IMR-90 (cell line): ENCODE data around the gene RGS14. TPM values are rescaled to one million over a fixed set of nuclear protein-coding genes. Genes with fewer than 3 reads are reported as not detected.

Source experiments
- ATAC-seq: fragments of 200-7000 bp; cut with Tn5 transposase; 2 replicates; pipeline ENCODE4 v1.9.1; 2020; ENCODE audit warnings: low read depth, mild to moderate bottlenecking, moderate library complexity
- BruUV-seq: library from RNA; stranded (reverse); fragments of 400-500 nt; replicated peaks from 2 replicates; lab custom pipeline; 2021; lab: Mats Ljungman, UMichigan
- CTCF ChIA-PET: fragments of 300-600 bp; formaldehyde crosslinking; extraction: SDS; loops from one replicate; lab custom pipeline; 2021; ENCODE audit warnings: antibody characterized with exemption; lab: Yijun Ruan, JAX
- POLR2A ChIA-PET: fragments of 300-600 bp; sonication (Branson Sonifier 250); formaldehyde crosslinking; loops from one replicate; lab custom pipeline; 2022; ENCODE audit warnings: antibody characterized with exemption; ENCODE audit not compliant: unreplicated experiment; lab: Charles Lee
- DNase-seq: peaks from one replicate; pipeline ENCODE4 v3.0.0; 2013
- H2AFZ ChIP-seq: replicated peaks from 2 replicates; pipeline ENCODE3; 2013; ENCODE audit warnings: low read length, mild to moderate bottlenecking; ENCODE audit not compliant: poor library complexity
- H2AK5ac ChIP-seq: 2 replicates; pipeline ENCODE4 v1.6.1; 2013; ENCODE audit warnings: low read depth, low read length, inconsistent platforms
- H2AK9ac ChIP-seq: replicated peaks from 2 replicates; pipeline ENCODE3; 2013; ENCODE audit warnings: mild to moderate bottlenecking, low read depth, low read length, moderate library complexity; ENCODE audit not compliant: poor library complexity
- H2BK120ac ChIP-seq: 2 replicates; pipeline ENCODE4 v1.6.1; 2013; ENCODE audit warnings: low read depth, low read length, inconsistent platforms
- H2BK15ac ChIP-seq: 3 replicates; pipeline ENCODE4 v1.6.1; 2013; ENCODE audit warnings: low read depth, low read length, inconsistent platforms
- H2BK20ac ChIP-seq: 2 replicates; pipeline ENCODE4 v1.6.1; 2013; ENCODE audit warnings: low read depth, mild to moderate bottlenecking, inconsistent platforms, low read length, moderate library complexity
- H2BK5ac ChIP-seq: 2 replicates; pipeline ENCODE4 v1.6.1; 2013; ENCODE audit warnings: mild to moderate bottlenecking, low read depth, low read length, inconsistent platforms; ENCODE audit not compliant: poor library complexity, severe bottlenecking
- H3K14ac ChIP-seq: replicated peaks from 2 replicates; pipeline ENCODE4 v1.6.1; 2013; ENCODE audit warnings: low read depth, low read length, inconsistent platforms
- H3K18ac ChIP-seq: 2 replicates; pipeline ENCODE4 v1.6.1; 2013; ENCODE audit warnings: low read depth, low read length, control low read depth
- H3K23ac ChIP-seq: 2 replicates; pipeline ENCODE4 v1.6.1; 2013; ENCODE audit warnings: low read depth, low read length, inconsistent platforms
- H3K27ac ChIP-seq: 2 replicates; pipeline ENCODE4 v1.5.1; 2013; ENCODE audit warnings: mild to moderate bottlenecking, control low read depth, low read length; ENCODE audit not compliant: insufficient read depth
- H3K27me3 ChIP-seq: 2 replicates; pipeline ENCODE4 v1.6.1; 2013; ENCODE audit warnings: low read length; ENCODE audit not compliant: control insufficient read depth, insufficient read depth
- H3K36me3 ChIP-seq: 2 replicates; pipeline ENCODE4 v1.6.1; 2013; ENCODE audit warnings: low read length, mixed read lengths; ENCODE audit not compliant: control insufficient read depth, insufficient read depth
- H3K4ac ChIP-seq: 2 replicates; pipeline ENCODE4 v1.6.1; 2013; ENCODE audit warnings: low read depth, low read length, inconsistent platforms
- H3K4me1 ChIP-seq: 2 replicates; pipeline ENCODE4 v1.6.1; 2013; ENCODE audit warnings: low read length, mixed read lengths; ENCODE audit not compliant: control insufficient read depth, insufficient read depth
- H3K4me2 ChIP-seq: 2 replicates; pipeline ENCODE4 v1.6.1; 2013; ENCODE audit warnings: low read depth, mild to moderate bottlenecking, control low read depth, low read length, moderate library complexity
- H3K4me3 ChIP-seq: 2 replicates; pipeline ENCODE4 v1.5.1; 2013; ENCODE audit warnings: low read depth, mild to moderate bottlenecking, control low read depth, low read length, moderate library complexity; ENCODE audit not compliant: insufficient read depth
- H3K56ac ChIP-seq: 2 replicates; pipeline ENCODE4 v1.6.1; 2013; ENCODE audit warnings: low read length, inconsistent platforms; ENCODE audit not compliant: insufficient read depth; ENCODE audit errors: extremely low read depth
- H3K79me1 ChIP-seq, 2 experiments: 2 replicates each; pipeline ENCODE4 v1.6.1; 2013; ENCODE audit warnings: low read length in 2 of 2, inconsistent platforms in 1 of 2, low read depth in 1 of 2
- H3K9ac ChIP-seq: 2 replicates; pipeline ENCODE4 v1.6.1; 2013; ENCODE audit warnings: low read depth, low read length, control low read depth
- H3K9me1 ChIP-seq: 2 replicates; pipeline ENCODE4 v1.6.1; 2013; ENCODE audit warnings: low read length, inconsistent platforms; ENCODE audit not compliant: insufficient read depth
- H3K9me3 ChIP-seq: 2 replicates; pipeline ENCODE4 v1.6.1; 2013; ENCODE audit warnings: low read length; ENCODE audit not compliant: control insufficient read depth, insufficient read depth
- H4K20me1 ChIP-seq: 2 replicates; pipeline ENCODE4 v1.6.1; 2013; ENCODE audit warnings: low read length, inconsistent platforms; ENCODE audit not compliant: insufficient read depth
- H4K5ac ChIP-seq: 2 replicates; pipeline ENCODE4 v1.6.1; 2013; ENCODE audit warnings: mild to moderate bottlenecking, low read depth, low read length, control low read depth
- H4K8ac ChIP-seq, 2 experiments: 2 replicates each; pipeline ENCODE4 v1.6.1; 2013; ENCODE audit warnings: low read depth in 2 of 2, low read length in 2 of 2, control low read depth in 1 of 2, inconsistent platforms in 1 of 2
- H4K91ac ChIP-seq: 2 replicates; pipeline ENCODE4 v1.6.1; 2013; ENCODE audit warnings: low read depth, low read length, inconsistent platforms; ENCODE audit not compliant: insufficient read depth
- BHLHE40 ChIP-seq: fragments of 150-350 bp; IDR thresholded peaks from 2 replicates; pipeline ENCODE4 v1.6.1; 2016; ENCODE audit warnings: mild to moderate bottlenecking, low read depth, low read length
- CEBPB ChIP-seq: IDR thresholded peaks from 2 replicates; pipeline ENCODE4 v1.6.1; 2012; ENCODE audit warnings: low read depth, low read length, improper control_type of control experiment
- CHD1 ChIP-seq: IDR thresholded peaks from 2 replicates; pipeline ENCODE4 v1.6.1; 2012; ENCODE audit warnings: low read depth, low read length, improper control_type of control experiment
- CTCF ChIP-seq: conservative IDR thresholded peaks from 2 replicates; pipeline ENCODE4 v1.5.1; 2012; ENCODE audit warnings: mild to moderate bottlenecking, low read depth, low read length, improper control_type of control experiment
- ELK1 ChIP-seq: fragments of 150-350 bp; IDR thresholded peaks from 2 replicates; pipeline ENCODE4 v1.6.1; 2016; ENCODE audit warnings: low read depth, mild to moderate bottlenecking, low read length, moderate library complexity, borderline replicate concordance
- MAFK ChIP-seq: IDR thresholded peaks from 2 replicates; pipeline ENCODE4 v1.6.1; 2012; ENCODE audit warnings: low read depth, low read length, improper control_type of control experiment
- MXI1 ChIP-seq: IDR thresholded peaks from 2 replicates; pipeline ENCODE4 v1.6.1; 2012; ENCODE audit warnings: low read depth, mild to moderate bottlenecking, low read length, moderate library complexity, borderline replicate concordance
- NFE2L2 ChIP-seq: fragments of 150-350 bp; IDR thresholded peaks from 2 replicates; pipeline ENCODE4 v1.6.1; 2016; ENCODE audit warnings: low read depth, mild to moderate bottlenecking, low read length
- POLR2A ChIP-seq: IDR thresholded peaks from 2 replicates; pipeline ENCODE4 v1.6.1; 2012; ENCODE audit warnings: mild to moderate bottlenecking, low read depth, low read length
- RAD21 ChIP-seq: IDR thresholded peaks from 2 replicates; pipeline ENCODE4 v1.6.1; 2012; ENCODE audit warnings: low read length, improper control_type of control experiment
- RCOR1 ChIP-seq: IDR thresholded peaks from 2 replicates; pipeline ENCODE4 v1.6.1; 2012; ENCODE audit warnings: mild to moderate bottlenecking, low read length, improper control_type of control experiment; ENCODE audit not compliant: insufficient replicate concordance
- RFX5 ChIP-seq: IDR thresholded peaks from 2 replicates; pipeline ENCODE4 v1.8.0; 2012; ENCODE audit warnings: low read depth, mild to moderate bottlenecking, low read length, moderate library complexity
- SMC3 ChIP-seq: fragments of 150-350 bp; IDR thresholded peaks from 2 replicates; pipeline ENCODE4 v1.6.1; 2016; ENCODE audit warnings: low read depth, mild to moderate bottlenecking, antibody characterized with exemption, low read length, moderate library complexity
- USF2 ChIP-seq: fragments of 150-350 bp; IDR thresholded peaks from 2 replicates; pipeline ENCODE4 v1.6.1; 2017; ENCODE audit warnings: mild to moderate bottlenecking, antibody characterized with exemption, low read length, low read depth
- WGBS, 2 experiments: methylation state at CpG; one replicate each; pipeline versions ENCODE4 v1.1.5 to v1.1.7; 2013; ENCODE audit warnings: missing lambda C conversion rate in 2 of 2; ENCODE audit not compliant: insufficient read length in 1 of 2; ENCODE audit errors: extremely low coverage in 2 of 2; 5-methylcytosine and 5-hydroxymethylcytosine counted together
- dilution Hi-C: fragments of 300-500 bp; cut with HindIII; formaldehyde crosslinking; loops from one replicate; pipeline ENCODE4 v1.14.3; 2018; ENCODE audit warnings: low sequenced_read_pairs; ENCODE audit not compliant: unreplicated experiment
- in situ Hi-C: fragments of 300-500 bp; cut with MboI; formaldehyde crosslinking; loops from 3 replicates; pipeline ENCODE4 v1.14.3; 2019; ENCODE audit warnings: low sequenced_read_pairs, inconsistent platforms, mixed read lengths
- intact Hi-C: fragments of 100-400 bp; cut with micrococcal nuclease; formaldehyde crosslinking; loops from 2 replicates; pipeline ENCODE4 v1.10.0; 2022
- polyA plus RNA-seq, 3 experiments: library from polyadenylated mRNA; depleted of rRNA; stranded (reverse); fragments of >200 nt; gene quantifications; 2 replicates each; pipeline ENCODE4 v1.2.3, GENCODE V29; 2012; ENCODE audit warnings: low replicate concordance in 1 of 3
- total RNA-seq: library from RNA; depleted of rRNA; stranded (reverse); fragments of >200 nt; gene quantifications from 2 replicates; pipeline ENCODE4 v1.2.3, GENCODE V29; 2012

Gene RGS14
- total and polyA plus RNA-seq, 2 of the 4 experiments (the other 2 are of a cell fraction), result 1.1 to 6.5 TPM

GRCh38 chr5:177354256-177354655, 3.5 kb upstream of the RGS14 start:
- CTCF ChIA-PET, result interaction anchor here (1.2 kb wide), 1 partner anchor 121 kb away, joined by 10 read pairs; no protein-coding TSS in a partner anchor
- H2AK9ac ChIP-seq, result no peak overlapping the region
- no peak overlapping the region for H3K27ac ChIP-seq
- H2AFZ ChIP-seq, result no peak overlapping the region
- H3K4ac ChIP-seq, result no peak overlapping the region
- no peak overlapping the region for H2AK5ac ChIP-seq
- H2BK5ac ChIP-seq, result no peak overlapping the region
- H3K9me3 ChIP-seq, result peaks cover 2% of the 10 kb centered on the region; the same call in 1 of the 2 replicates
- dilution Hi-C loops (no loop called here), intact Hi-C loops (no loop called here), in situ Hi-C loops (no loop called here)
- H4K5ac ChIP-seq, result no peak overlapping the region
- WGBS, 2 experiments, result 100% methylated on average over 1 of the region's 3 CpGs; no CpG with 5 or more reads in 1 of the 2 experiments
- H4K20me1 ChIP-seq, result no peaks in the 10 kb centered on the region; the same call in none of the 2 replicates
- no peak overlapping the region for H4K8ac ChIP-seq
- no TSS peak for BruUV-seq
- H4K91ac ChIP-seq, result no peak overlapping the region
- no peak overlapping the region for H3K18ac ChIP-seq
- POLR2A ChIA-PET, result no interaction called here
- H3K36me3 ChIP-seq, result peaks cover 3% of the 10 kb centered on the region; the same call in 1 of the 2 replicates
- no peak overlapping the region for H3K14ac ChIP-seq
- no peak for TF ChIP-seq MXI1
- no peak for TF ChIP-seq CEBPB
- no peak for TF ChIP-seq CHD1
- TF ChIP-seq RCOR1, result no peak
- no peak for TF ChIP-seq ELK1
- TF ChIP-seq BHLHE40, result no peak
- TF ChIP-seq POLR2A, result no peak
- TF ChIP-seq RAD21, result no peak
- no peak for TF ChIP-seq SMC3
- TF ChIP-seq NFE2L2, result no peak
- no peak for TF ChIP-seq RFX5
- no peak for TF ChIP-seq MAFK
- TF ChIP-seq USF2, result no peak
- no peak for TF ChIP-seq CTCF
- no peak overlapping the region for H3K4me2 ChIP-seq
- H3K9me1 ChIP-seq, result peaks cover 6% of the 10 kb centered on the region; the same call in 1 of the 2 replicates
- H3K9ac ChIP-seq, result no peak overlapping the region
- peaks cover 8% of the 10 kb centered on the region; the same call in 1 of the 2 replicates for H3K27me3 ChIP-seq
- DNase-seq (no peak), ATAC-seq (no peak)
- H3K79me1 ChIP-seq, result peaks cover 21 to 22% of the 10 kb centered on the region in 2 experiments
- no peak overlapping the region for H2BK20ac ChIP-seq
- no peak overlapping the region for H3K56ac ChIP-seq
- peaks cover 13% of the 10 kb centered on the region for H3K4me1 ChIP-seq
- no peak overlapping the region for H2BK120ac ChIP-seq
- H2BK15ac ChIP-seq, result no peak overlapping the region
- H3K23ac ChIP-seq, result no peak overlapping the region
- no peak overlapping the region for H3K4me3 ChIP-seq
